Endothelial cell of umbilical vein (primary cell): Measurements from ENCODE around the gene NDUFS1.

ENCODE experiments used
- CTCF ChIP-seq, 2 donors: IDR thresholded peaks; 1 replicate in 1 of 2; 2 replicates in 1 of 2; pipeline ENCODE4 v1.5.1; 2011; ENCODE audit warnings: low read length in 2 of 2, mild to moderate bottlenecking in 2 of 2, moderate library complexity in 2 of 2, control low read depth in 1 of 2, inconsistent platforms in 1 of 2, low read depth in 1 of 2; ENCODE audit not compliant: insufficient read depth in 1 of 2; ENCODE audit errors: extremely low read depth in 1 of 2
- EZH2 ChIP-seq: IDR thresholded peaks from 2 replicates; pipeline ENCODE4 v1.6.1; 2012; ENCODE audit warnings: borderline replicate concordance, low read depth, mild to moderate bottlenecking, moderate library complexity, low read length, inconsistent platforms; ENCODE audit not compliant: severe bottlenecking
- JUN ChIP-seq: IDR thresholded peaks from 2 replicates; pipeline ENCODE4 v1.6.1; 2011; ENCODE audit warnings: borderline replicate concordance, low read depth; ENCODE audit not compliant: insufficient read length, insufficient read depth
- MAX ChIP-seq: IDR thresholded peaks from 2 replicates; pipeline ENCODE4 v1.6.1; 2011; ENCODE audit not compliant: insufficient read depth, insufficient read length
- POLR2A ChIP-seq: IDR thresholded peaks from 2 replicates; pipeline ENCODE4 v1.6.1; 2012; ENCODE audit warnings: low read depth, mild to moderate bottlenecking, control low read depth, low read length
- POLR2AphosphoS5 ChIP-seq: IDR thresholded peaks from 2 replicates; pipeline ENCODE4 v1.6.1; 2012; ENCODE audit warnings: low read depth, mild to moderate bottlenecking, control low read depth, low read length, moderate library complexity; ENCODE audit not compliant: insufficient read depth

- no peak for TF ChIP-seq CTCF (IDR thresholded peaks at IDR 0.05; ENCODE audit: extremely low read depth in 1 of 2, insufficient read depth in 1 of 2, low read depth in 1 of 2, low read length in 2 of 2)
- no peak for TF ChIP-seq POLR2A
- no peak for TF ChIP-seq EZH2
- no peak for TF ChIP-seq JUN
- no peak for TF ChIP-seq MAX
- TF ChIP-seq POLR2AphosphoS5 = no peak
Observed at GRCh38 chr2:206150168-206150567, 9.1 kb downstream of the NDUFS1 start.
